DND-41 (cell line): ENCODE measurements around the gene TAS1R3.

Experiments
- EZH2 ChIP-seq: IDR thresholded peaks from 3 replicates; pipeline ENCODE4 v1.6.1; 2012; ENCODE audit warnings: borderline replicate concordance, low read depth, mild to moderate bottlenecking, moderate library complexity, low read length, inconsistent platforms; ENCODE audit not compliant: severe bottlenecking
- TF ChIP-seq, protein P1 (sequence below): IDR thresholded peaks from 2 replicates; pipeline ENCODE4 v1.5.1; 2012; ENCODE audit warnings: borderline replicate concordance, low read length, moderate library complexity, mild to moderate bottlenecking; ENCODE audit not compliant: poor library complexity, severe bottlenecking; ENCODE audit errors: extremely low read depth

DNA sequence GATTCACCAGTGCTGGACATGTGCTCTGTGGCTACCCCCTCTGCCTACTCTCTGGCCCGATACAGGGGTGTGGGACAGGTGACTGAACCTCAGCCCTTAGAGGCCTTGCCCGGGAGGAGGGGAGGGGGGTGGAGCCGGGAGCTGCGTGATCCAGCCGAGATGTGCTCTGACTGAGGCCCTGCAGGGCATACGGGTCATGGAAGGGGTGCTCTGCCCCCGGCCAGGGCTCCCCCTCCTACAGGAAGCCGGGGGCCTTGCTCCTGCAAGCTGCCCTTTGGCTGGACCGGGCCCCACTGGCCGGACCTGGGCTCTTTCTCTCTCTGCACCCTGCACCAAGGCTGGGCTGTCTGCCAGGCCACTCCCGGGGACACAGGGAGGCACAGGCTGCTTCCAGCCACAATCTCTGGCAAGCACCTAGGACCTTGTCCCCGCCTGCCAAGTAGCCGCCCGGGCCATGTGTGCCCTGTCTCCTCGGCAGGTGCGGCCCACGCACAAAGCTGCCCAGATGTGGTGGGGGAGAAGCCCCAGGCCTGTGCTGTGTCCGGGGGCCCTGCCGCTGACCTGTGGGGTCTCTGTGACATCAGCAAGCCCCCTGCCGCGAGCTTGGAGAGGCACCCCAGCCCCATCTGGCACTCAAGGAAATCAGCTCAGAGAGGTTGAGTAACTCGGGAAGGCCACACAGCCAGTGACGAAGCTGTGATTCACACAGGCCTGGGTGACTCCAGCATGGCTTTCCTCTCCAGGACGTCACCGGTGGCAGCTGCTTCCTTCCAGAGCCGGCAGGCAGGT, 49.4 kb upstream of the TAS1R3 start:
- TF ChIP-seq, protein P1, sequence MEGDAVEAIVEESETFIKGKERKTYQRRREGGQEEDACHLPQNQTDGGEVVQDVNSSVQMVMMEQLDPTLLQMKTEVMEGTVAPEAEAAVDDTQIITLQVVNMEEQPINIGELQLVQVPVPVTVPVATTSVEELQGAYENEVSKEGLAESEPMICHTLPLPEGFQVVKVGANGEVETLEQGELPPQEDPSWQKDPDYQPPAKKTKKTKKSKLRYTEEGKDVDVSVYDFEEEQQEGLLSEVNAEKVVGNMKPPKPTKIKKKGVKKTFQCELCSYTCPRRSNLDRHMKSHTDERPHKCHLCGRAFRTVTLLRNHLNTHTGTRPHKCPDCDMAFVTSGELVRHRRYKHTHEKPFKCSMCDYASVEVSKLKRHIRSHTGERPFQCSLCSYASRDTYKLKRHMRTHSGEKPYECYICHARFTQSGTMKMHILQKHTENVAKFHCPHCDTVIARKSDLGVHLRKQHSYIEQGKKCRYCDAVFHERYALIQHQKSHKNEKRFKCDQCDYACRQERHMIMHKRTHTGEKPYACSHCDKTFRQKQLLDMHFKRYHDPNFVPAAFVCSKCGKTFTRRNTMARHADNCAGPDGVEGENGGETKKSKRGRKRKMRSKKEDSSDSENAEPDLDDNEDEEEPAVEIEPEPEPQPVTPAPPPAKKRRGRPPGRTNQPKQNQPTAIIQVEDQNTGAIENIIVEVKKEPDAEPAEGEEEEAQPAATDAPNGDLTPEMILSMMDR = no peak
- no peak for TF ChIP-seq EZH2
